K562 (cell line): ENCODE data around the gene USP38. TPM values are rescaled to one million over a fixed set of nuclear protein-coding genes. Genes with fewer than 3 reads are reported as not detected.
A peak's percentile ranks its signal among the peaks of the same experiment; 100 is the strongest.

Experiments used
- ATF2 ChIP-seq: sonication (generic); formaldehyde crosslinking; IDR thresholded peaks from 2 replicates; pipeline ENCODE4 v1.8.1; 2022; ENCODE audit warnings: missing genetic modification reagents
- DPF2 ChIP-seq: fragments of 450-650 bp; IDR thresholded peaks from 2 replicates; pipeline ENCODE4 v1.6.1; 2016
- EP300 ChIP-seq: IDR thresholded peaks from 2 replicates; pipeline ENCODE4 v1.6.1; 2012; ENCODE audit warnings: low read length, improper control_type of control experiment
- GATA2 ChIP-seq: sonication (generic); formaldehyde crosslinking; IDR thresholded peaks from 2 replicates; pipeline ENCODE4 v1.4.0; 2020; ENCODE audit warnings: mild to moderate bottlenecking, missing genetic modification reagents
- HNRNPLL ChIP-seq: fragments of 200-400 bp; formaldehyde crosslinking; IDR thresholded peaks from 2 replicates; pipeline ENCODE4 v1.6.1; 2017; ENCODE audit warnings: low read length, low read depth, mild to moderate bottlenecking; ENCODE audit not compliant: poor library complexity, severe bottlenecking
- MCM7 ChIP-seq, 2 experiments: fragments of 450-650 bp; IDR thresholded peaks; 2 replicates each; pipeline ENCODE4 v1.6.1; 2016 to 2018
- MNT ChIP-seq, 2 experiments: fragments of 450-650 bp; conservative IDR thresholded peaks; 2 replicates each; pipeline ENCODE4 v1.6.1; 2017; ENCODE audit warnings: mild to moderate bottlenecking in 2 of 2, moderate library complexity in 2 of 2
- PML ChIP-seq: IDR thresholded peaks from 2 replicates; pipeline ENCODE4 v1.6.1; 2012; ENCODE audit warnings: low read length, inconsistent platforms
- POLR2H ChIP-seq: IDR thresholded peaks from 2 replicates; pipeline ENCODE4 v1.6.1; 2016; ENCODE audit warnings: missing genetic modification characterization, low read depth, mild to moderate bottlenecking, control low read depth, missing compliant biosample characterization, moderate library complexity
- SAFB ChIP-seq: fragments of 200-400 bp; formaldehyde crosslinking; IDR thresholded peaks from 2 replicates; pipeline ENCODE4 v1.6.1; 2017; ENCODE audit warnings: low read depth, low read length, borderline replicate concordance
- SMARCA4 ChIP-seq: fragments of 450-650 bp; IDR thresholded peaks from 2 replicates; pipeline ENCODE4 v1.6.1; 2016
- TBL1XR1 ChIP-seq, 2 experiments: IDR thresholded peaks; 2 replicates each; pipeline ENCODE4 v1.6.1; 2012; ENCODE audit warnings: improper control_type of control experiment in 2 of 2, low read length in 2 of 2, mild to moderate bottlenecking in 1 of 2
- TCF15 ChIP-seq: fragments of 250-450 bp; sonication (Bioruptor Pico); IDR thresholded peaks from 2 replicates; pipeline ENCODE4 v1.8.0; 2022; ENCODE audit warnings: moderate library complexity, mild to moderate bottlenecking, inconsistent platforms
- TFE3 ChIP-seq: fragments of 450-650 bp; formaldehyde crosslinking; IDR thresholded peaks from 2 replicates; pipeline ENCODE4 v1.4.0; 2020; ENCODE audit warnings: mild to moderate bottlenecking, mixed read lengths
- ZKSCAN3 ChIP-seq: fragments of 250-450 bp; sonication (Bioruptor Pico); IDR thresholded peaks from 2 replicates; pipeline ENCODE4 v1.4.0; 2020
- ZNF134 ChIP-seq: fragments of 250-450 bp; sonication (Bioruptor Pico); conservative IDR thresholded peaks from 2 replicates; pipeline ENCODE4 v1.4.0; 2020
- ZNF280B ChIP-seq: fragments of 250-450 bp; sonication (Bioruptor Pico); IDR thresholded peaks from 2 replicates; pipeline ENCODE4 v1.5.1; 2021; ENCODE audit warnings: mild to moderate bottlenecking
- ZNF347 ChIP-seq: fragments of 450-650 bp; formaldehyde crosslinking; IDR thresholded peaks from 2 replicates; pipeline ENCODE4 v1.4.0; 2020; ENCODE audit warnings: low read depth, mild to moderate bottlenecking, moderate library complexity
- ZNF444 ChIP-seq: fragments of 250-450 bp; sonication (Bioruptor Pico); IDR thresholded peaks from 2 replicates; pipeline ENCODE4 v1.4.0; 2020; ENCODE audit warnings: mild to moderate bottlenecking, moderate library complexity
- ZNF584 ChIP-seq: fragments of 200-800 bp; sonication (Bioruptor generic); IDR thresholded peaks from 2 replicates; pipeline ENCODE4 v1.6.1; 2016; ENCODE audit warnings: low read depth, mild to moderate bottlenecking, missing genetic modification characterization, missing compliant biosample characterization
- polyA plus RNA-seq, 8 experiments: library from polyadenylated mRNA; depleted of rRNA in 4 of 8; stranded (reverse) in 5 of 8; unstranded in 3 of 8; fragments of >200 nt; fragmentation: Nextera tagmentation in 2 of 8; fragmentation: Illumina TruSeq in 1 of 8; extraction: Ambion mirVana in 2 of 8; extraction: Trizol in 1 of 8; gene quantifications; 2 replicates each; pipeline versions ENCODE4 v1.2.1 to v1.2.3, GENCODE V29; 2011 to 2014; ENCODE audit warnings: inconsistent platforms in 1 of 8, missing spikeins in 1 of 8
- total RNA-seq, 7 experiments: library from RNA; depleted of rRNA in 6 of 7; stranded (reverse); fragments of >200 nt in 6 of 7; fragmentation: Illumina TruSeq in 2 of 7; extraction: Trizol in 2 of 7; gene quantifications; 2 replicates each; pipeline versions ENCODE4 v1.2.1 to v1.2.3, GENCODE V29; 2011 to 2021; ENCODE audit warnings: low replicate concordance in 1 of 7
- TF ChIP-seq, protein P1 (sequence below): sonication (generic); formaldehyde crosslinking; IDR thresholded peaks from 2 replicates; pipeline ENCODE4 v1.8.1; 2023; ENCODE audit warnings: mild to moderate bottlenecking, missing genetic modification reagents, moderate library complexity

USP38 gene
- total and polyA plus RNA-seq, 9 of the 15 experiments (the other 6 are each of a cell fraction or from before 2014, with no cell fraction given): 4.2 to 20.6 (median 11.2) TPM

DNA sequence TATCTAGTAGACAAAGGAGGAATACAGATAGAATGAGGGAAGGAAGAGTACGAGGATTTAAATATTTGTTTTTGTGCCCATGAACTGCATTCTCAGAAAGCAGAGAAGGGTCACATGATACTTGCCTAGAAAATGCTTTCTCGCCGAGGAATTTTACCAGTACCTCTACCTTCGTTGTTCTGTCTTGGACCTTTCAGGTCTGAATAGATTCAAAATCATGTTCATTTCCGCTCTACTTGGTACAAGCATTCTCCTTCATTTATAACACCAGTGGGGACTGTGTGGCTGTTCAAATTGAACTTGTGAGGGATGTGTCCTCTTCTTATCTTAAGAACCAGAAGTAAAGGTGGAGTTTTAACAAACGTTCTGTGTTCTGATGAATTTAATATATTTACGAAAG lies 1.9 kb downstream of the USP38 start (continued):
- TF ChIP-seq, protein P1, sequence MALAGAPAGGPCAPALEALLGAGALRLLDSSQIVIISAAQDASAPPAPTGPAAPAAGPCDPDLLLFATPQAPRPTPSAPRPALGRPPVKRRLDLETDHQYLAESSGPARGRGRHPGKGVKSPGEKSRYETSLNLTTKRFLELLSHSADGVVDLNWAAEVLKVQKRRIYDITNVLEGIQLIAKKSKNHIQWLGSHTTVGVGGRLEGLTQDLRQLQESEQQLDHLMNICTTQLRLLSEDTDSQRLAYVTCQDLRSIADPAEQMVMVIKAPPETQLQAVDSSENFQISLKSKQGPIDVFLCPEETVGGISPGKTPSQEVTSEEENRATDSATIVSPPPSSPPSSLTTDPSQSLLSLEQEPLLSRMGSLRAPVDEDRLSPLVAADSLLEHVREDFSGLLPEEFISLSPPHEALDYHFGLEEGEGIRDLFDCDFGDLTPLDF (CRISPR knock-in tag): no peak
- TF ChIP-seq EP300 (peak; percentile 9; the same call in 1 of the 2 replicates), POLR2H (no peak), ZNF584 (CRISPR knock-in tag) (no peak), ZNF444 (CRISPR knock-in tag) (no peak), PML (no peak), ZKSCAN3 (CRISPR knock-in tag) (no peak), TCF15 (no peak), MCM7 (IDR thresholded peaks at IDR 0.05) (no peak), TBL1XR1 (IDR thresholded peaks at IDR 0.05; ENCODE audit: low read length in 2 of 2) (no peak), ZNF280B (CRISPR knock-in tag) (no peak), TFE3 (peak; percentile 68), ZNF134 (CRISPR knock-in tag) (no peak), SMARCA4 (0 out of 2 replicates have a peak, but pooled peaks have one; percentile 36), GATA2 (no peak), ATF2 (no peak), MNT (conservative IDR thresholded peaks at IDR 0.05) (0 out of 4 replicates have a peak, but pooled peaks of 1 of the 2 experiments have one; percentile 14), HNRNPLL (no peak), ZNF347 (CRISPR knock-in tag) (no peak), DPF2 (no peak), SAFB (no peak)
